Testis (tissue), 2 donors: Measurements from ENCODE around the gene SLC39A3.

Source experiments
- CTCF ChIP-seq, 3 experiments: fragments of 450-650 bp in 2 of 3; fragments of 200-600 bp in 1 of 3; sonication (generic) in 1 of 3; IDR thresholded peaks; one replicate each; pipeline ENCODE4 v1.5.1; 2016 to 2019; ENCODE audit warnings: antibody characterized with exemption in 3 of 3, mild to moderate bottlenecking in 2 of 3, moderate library complexity in 1 of 3
- POLR2A ChIP-seq: fragments of 450-650 bp; IDR thresholded peaks from one replicate; pipeline ENCODE4 v1.6.1; 2017; ENCODE audit warnings: antibody characterized with exemption, mild to moderate bottlenecking, moderate library complexity

DNA sequence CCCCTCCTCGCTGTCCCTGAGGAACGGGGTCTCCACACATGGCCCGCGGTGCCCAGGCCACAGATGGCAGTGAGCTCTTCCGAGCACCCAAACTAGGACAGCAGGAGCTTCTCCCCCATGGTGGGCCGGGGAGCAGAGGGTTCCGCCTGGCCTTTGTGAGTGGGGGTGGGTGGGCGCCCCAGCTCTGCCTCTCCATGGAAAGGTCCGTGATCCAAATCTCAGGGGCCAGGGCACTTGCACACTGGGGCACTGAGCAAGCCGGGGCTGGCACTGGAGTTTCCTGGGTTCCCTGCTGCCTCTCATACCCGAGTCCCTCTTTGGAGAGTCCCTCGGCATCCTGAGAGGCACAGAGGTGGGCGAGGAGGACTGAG lies 16.5 kb downstream of the SLC39A3 start:
- TF ChIP-seq CTCF (IDR thresholded peaks at IDR 0.05) = no peak
- TF ChIP-seq POLR2A = no peak
